Activated CD4-positive, alpha-beta memory T cell treated with anti-CD3 and anti-CD28 coated beads for 36 hours (primary cell): Measurements from ENCODE around the gene ZBTB44. TPM values are rescaled to one million over a fixed set of nuclear protein-coding genes. Genes with fewer than 3 reads are reported as not detected.
"Not testable (repeated sequence)": the region's sequence is repeated elsewhere in the genome, so short reads cannot be mapped to it uniquely, and the experiment has no call there.

Experiments used
- CTCF ChIA-PET: fragments of 350-600 bp; sonication (Branson Sonifier 250); formaldehyde crosslinking; loops from one replicate; lab custom pipeline; 2021; ENCODE audit warnings: antibody characterized with exemption, inconsistent platforms; lab: Charles Lee
- POLR2A ChIA-PET: fragments of 350-600 bp; sonication (Branson Sonifier 250); formaldehyde crosslinking; loops from one replicate; lab custom pipeline; 2021; ENCODE audit warnings: antibody characterized with exemption; lab: Charles Lee
- DNase-seq: peaks from one replicate; pipeline ENCODE4 v3.0.0-alpha.2; 2020
- H3K27ac Mint-ChIP-seq: one replicate; pipeline ENCODE4 v1.8.0; 2021; ENCODE audit warnings: mixed read lengths
- H3K27me3 Mint-ChIP-seq: one replicate; pipeline ENCODE4 v1.8.0; 2021; ENCODE audit warnings: mixed read lengths
- H3K36me3 Mint-ChIP-seq: one replicate; pipeline ENCODE4 v1.8.0; 2021; ENCODE audit warnings: mixed read lengths
- H3K4me1 Mint-ChIP-seq: one replicate; pipeline ENCODE4 v1.8.0; 2021; ENCODE audit warnings: low read depth, mixed read lengths
- H3K4me3 Mint-ChIP-seq: one replicate; pipeline ENCODE4 v1.8.0; 2021; ENCODE audit warnings: mild to moderate bottlenecking, mixed read lengths
- H3K9me3 Mint-ChIP-seq: one replicate; pipeline ENCODE4 v1.8.0; 2021; ENCODE audit warnings: mixed read lengths
- intact Hi-C: fragments of 100-400 bp; cut with micrococcal nuclease; formaldehyde crosslinking; loops from one replicate; pipeline ENCODE4 v1.15.1; 2023
- total RNA-seq, 2 experiments: library from RNA; stranded (reverse); gene quantifications; one replicate each; pipeline ENCODE4 v1.2.3, GENCODE V29; 2021

Gene ZBTB44
- total RNA-seq, 2 experiments from 2014 or later: 33.3 to 33.4 TPM

DNA sequence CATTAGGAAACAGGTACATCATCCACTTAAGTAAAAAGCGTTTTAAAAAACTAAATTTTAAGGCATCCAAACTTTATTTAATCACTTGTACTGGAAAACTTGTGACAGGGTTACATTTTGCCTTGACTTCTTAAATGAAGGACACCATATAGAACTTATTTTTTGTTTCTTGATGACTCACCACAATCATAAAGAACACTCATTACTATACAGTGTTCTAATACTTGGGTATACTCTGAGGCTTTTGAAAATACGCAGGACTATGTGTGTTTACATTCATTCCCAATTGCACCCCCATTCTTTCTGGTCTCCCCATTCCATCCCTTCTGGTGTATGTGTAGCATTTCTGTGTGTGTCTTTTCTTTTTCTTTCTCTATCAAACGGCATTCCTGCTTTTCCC lies 69.9 kb downstream of the ZBTB44 start:
- intact Hi-C loops: no loop called here

DNA sequence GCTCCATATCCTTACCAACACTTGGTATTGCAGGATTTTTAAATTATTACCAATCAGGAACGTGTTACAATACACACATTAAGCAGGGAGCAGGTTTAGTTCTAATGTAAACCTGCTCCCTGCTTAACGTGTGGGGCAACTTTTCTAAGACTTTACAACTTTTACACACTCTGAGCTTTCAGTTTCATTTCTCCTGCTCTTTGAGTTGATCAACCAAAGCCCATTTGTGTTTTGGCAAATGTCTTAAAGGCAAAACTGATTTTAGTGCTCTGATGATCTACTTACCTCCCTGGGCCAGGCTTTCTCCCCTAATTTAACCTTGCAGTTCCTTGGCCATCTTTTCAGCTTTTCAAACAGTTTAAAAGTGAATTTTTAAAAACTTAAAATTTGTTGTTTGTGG lies 70.9 kb downstream of the ZBTB44 start:
- no peak overlapping the region for H3K27ac Mint-ChIP-seq
- H3K9me3 Mint-ChIP-seq: no peaks in the 10 kb centered on the region
- DNase-seq: no peak
- ChIA-PET CTCF (interaction anchor here (1.2 kb wide), 1 partner anchor 31 kb away, joined by 3 read pairs; no protein-coding TSS in a partner anchor), POLR2A (no interaction called here)
- H3K4me1 Mint-ChIP-seq: peaks cover 21% of the 10 kb centered on the region
- H3K27me3 Mint-ChIP-seq: no peaks in the 10 kb centered on the region
- intact Hi-C loops: no loop called here
- no peak overlapping the region for H3K4me3 Mint-ChIP-seq
- H3K36me3 Mint-ChIP-seq: peaks cover 10% of the 10 kb centered on the region

More for the DNA sequence above, 69.9 kb downstream of the ZBTB44 start:
- Mint-ChIP-seq H3K4me1 (peaks cover 26% of the 10 kb centered on the region), H3K27ac (no peak overlapping the region), H3K36me3 (peaks cover 6% of the 10 kb centered on the region), H3K27me3 (no peaks in the 10 kb centered on the region), H3K9me3 (no peaks in the 10 kb centered on the region), H3K4me3 (no peak overlapping the region)
- DNase-seq: no peak
- ChIA-PET CTCF (no interaction called here), POLR2A (no interaction called here)

DNA sequence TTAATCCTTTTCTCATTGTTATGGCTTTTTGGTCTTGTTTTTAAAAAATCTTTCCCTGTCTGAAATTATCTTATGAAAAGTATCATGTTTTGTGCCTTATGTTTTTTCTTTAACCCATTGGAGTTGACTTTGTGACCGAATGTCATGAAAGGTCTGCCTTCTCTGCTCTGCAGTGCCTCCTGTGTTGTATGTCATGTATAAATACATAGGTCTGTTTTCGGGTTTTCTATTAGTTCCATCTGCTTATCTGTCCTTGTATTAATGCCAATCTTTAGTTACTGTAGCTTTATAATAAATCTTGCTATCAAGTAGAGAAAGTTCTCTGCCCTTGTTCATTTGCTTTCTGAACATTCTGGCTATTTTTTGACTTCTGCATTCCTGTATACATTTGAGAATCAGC lies 73.0 kb downstream of the ZBTB44 start:
- peaks cover 19% of the 10 kb centered on the region for H3K36me3 Mint-ChIP-seq
- POLR2A ChIA-PET: no interaction called here
- intact Hi-C loops: no loop called here
- no peak overlapping the region for H3K4me3 Mint-ChIP-seq
- no peak overlapping the region for H3K27ac Mint-ChIP-seq
- no peaks in the 10 kb centered on the region for H3K27me3 Mint-ChIP-seq
- CTCF ChIA-PET: no interaction called here
- no peaks in the 10 kb centered on the region for H3K9me3 Mint-ChIP-seq
- H3K4me1 Mint-ChIP-seq: peaks cover 15% of the 10 kb centered on the region
- no peak for DNase-seq

DNA sequence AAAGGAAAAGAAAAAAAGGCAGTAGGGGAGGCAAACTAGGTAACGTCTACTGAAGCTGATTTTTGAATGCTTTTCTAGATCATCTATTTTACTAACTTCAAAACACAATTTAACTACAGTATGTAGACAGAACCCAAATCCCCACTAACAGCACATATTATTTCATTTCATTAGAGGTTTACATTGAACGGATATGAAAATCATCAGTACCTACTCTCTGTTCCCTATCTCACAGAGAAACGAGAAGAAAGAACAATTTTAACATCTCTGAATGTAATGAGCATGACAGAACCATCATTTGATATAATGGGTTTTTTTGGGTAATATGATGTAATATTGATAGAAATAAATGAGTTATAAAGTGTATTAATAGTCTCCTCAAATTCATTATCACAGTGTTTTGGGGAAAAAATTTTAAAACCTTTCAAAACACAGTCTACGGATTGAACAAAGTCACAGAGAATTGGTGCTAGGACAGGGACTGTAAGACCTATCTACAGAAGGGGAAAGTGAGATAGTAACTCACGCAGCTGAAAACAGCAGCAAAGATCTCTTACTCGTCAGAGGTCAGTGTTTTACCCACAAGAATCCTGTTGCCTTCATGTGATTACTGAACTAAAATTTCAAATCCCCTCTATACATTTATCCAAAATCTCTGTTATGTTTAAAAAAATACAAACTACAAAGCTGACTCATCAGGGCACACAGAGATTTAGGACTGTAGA lies 77.3 kb downstream of the ZBTB44 start:
- intact Hi-C loops: no loop called here
- CTCF ChIA-PET: interaction anchor here (1.2 kb wide), 1 partner anchor 25 kb away, joined by 4 read pairs; no protein-coding TSS in a partner anchor
- Mint-ChIP-seq H3K27ac (no peak overlapping the region), H3K4me1 (no peaks in the 10 kb centered on the region), H3K4me3 (no peak overlapping the region), H3K9me3 (no peaks in the 10 kb centered on the region), H3K36me3 (peaks cover 20% of the 10 kb centered on the region), H3K27me3 (no peaks in the 10 kb centered on the region)
- POLR2A ChIA-PET: no interaction called here
- no peak for DNase-seq

DNA sequence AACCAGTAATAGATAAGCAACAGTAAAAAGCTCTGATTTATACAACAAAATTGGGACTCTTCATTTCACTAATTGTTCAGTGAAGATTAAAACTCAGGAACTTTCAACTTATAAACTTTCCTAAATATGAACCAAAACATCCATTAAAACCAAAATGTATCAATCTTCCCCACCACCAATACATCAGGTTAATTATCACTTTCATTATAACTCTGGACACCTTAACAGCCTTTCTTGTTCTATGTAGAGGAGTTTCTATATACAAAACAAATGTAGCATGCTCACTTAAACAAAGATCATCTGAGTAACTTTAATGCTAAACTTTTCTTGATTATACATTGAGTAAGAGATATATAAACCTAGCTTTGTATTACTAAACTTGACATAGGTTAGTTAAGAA lies 80.4 kb downstream of the ZBTB44 start:
- Mint-ChIP-seq H3K9me3 (no peaks in the 10 kb centered on the region), H3K36me3 (peaks cover 18% of the 10 kb centered on the region), H3K27ac (no peak overlapping the region), H3K4me3 (no peak overlapping the region), H3K4me1 (no peaks in the 10 kb centered on the region), H3K27me3 (no peaks in the 10 kb centered on the region)
- ChIA-PET POLR2A (no interaction called here), CTCF (interaction anchor here (0.9 kb wide), 1 partner anchor 22 kb away, joined by 3 read pairs; no protein-coding TSS in a partner anchor)
- no peak for DNase-seq
- intact Hi-C loops: no loop called here

DNA sequence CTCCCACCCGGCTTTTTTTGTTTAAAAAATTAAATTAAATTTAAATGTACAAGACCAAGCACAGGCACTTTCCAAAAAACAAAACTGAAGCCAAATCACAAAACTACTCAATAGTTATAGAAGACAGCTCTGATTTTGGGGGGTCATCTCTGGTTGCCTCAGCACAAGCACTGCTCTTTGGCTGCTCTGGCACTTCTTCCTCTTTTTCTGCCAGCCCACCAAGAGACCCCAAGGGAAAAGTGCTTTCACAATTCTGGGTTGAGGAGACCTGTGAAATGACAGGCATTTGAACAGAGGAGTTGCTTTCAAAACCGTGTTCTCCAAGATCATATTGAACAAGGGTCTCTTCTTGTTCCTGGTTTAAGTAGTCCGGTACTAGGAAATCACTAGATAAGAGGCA lies 80.8 kb downstream of the ZBTB44 start:
- CTCF ChIA-PET: interaction anchor here (0.9 kb wide), 1 partner anchor 21 kb away, joined by 3 read pairs; no protein-coding TSS in a partner anchor
- H3K9me3 Mint-ChIP-seq, H3K27me3 Mint-ChIP-seq, POLR2A ChIA-PET, H3K4me1 Mint-ChIP-seq, DNase-seq, intact Hi-C loops, H3K27ac Mint-ChIP-seq, H3K4me3 Mint-ChIP-seq: not testable (repeated sequence)
- H3K36me3 Mint-ChIP-seq: peaks cover 15% of the 10 kb centered on the region

DNA sequence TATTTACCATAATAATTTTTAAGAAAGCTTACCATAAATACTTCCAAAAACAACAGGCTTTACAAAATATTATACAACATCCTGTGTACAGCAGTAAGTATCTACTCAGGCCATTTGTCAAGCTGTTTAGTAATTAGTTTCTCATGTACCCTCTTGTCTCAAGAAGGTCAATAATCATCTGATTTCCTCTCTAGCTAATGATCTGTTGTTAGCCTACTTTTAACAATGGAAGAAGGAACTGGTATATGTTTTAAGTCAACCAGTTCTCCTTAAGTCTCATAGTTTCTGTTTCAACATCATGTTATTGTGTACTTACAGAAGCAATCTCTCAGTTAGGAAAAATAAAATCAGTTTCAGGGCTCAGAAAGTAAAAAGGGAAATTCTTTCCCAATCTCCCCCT lies 81.2 kb downstream of the ZBTB44 start:
- intact Hi-C loops, DNase-seq, H3K9me3 Mint-ChIP-seq, H3K4me1 Mint-ChIP-seq, H3K27me3 Mint-ChIP-seq, H3K27ac Mint-ChIP-seq, H3K4me3 Mint-ChIP-seq, POLR2A ChIA-PET: not testable (repeated sequence)
- CTCF ChIA-PET: interaction anchor here (1.3 kb wide), 1 partner anchor 629 kb away, joined by 3 read pairs; no protein-coding TSS in a partner anchor
- H3K36me3 Mint-ChIP-seq: peaks cover 13% of the 10 kb centered on the region

DNA sequence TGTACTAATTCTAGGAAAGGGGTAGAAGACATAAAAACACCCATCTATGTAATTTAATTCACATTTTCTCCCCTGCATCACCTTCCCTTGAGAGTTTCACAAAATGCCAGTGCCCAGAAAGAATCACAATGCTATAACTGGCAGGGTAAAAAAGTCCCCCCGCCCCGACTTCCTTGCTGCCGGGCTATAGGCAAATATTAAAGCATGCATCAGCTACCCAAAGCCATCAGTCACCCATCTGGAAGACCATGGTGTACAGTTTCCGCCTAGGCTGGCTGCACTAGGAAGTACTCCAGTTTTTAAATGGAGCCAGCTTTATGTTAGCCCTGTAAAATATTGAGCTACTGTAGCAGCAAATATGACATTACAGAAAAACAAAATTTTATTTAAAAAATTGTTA lies 87.3 kb downstream of the ZBTB44 start:
- no peak for DNase-seq
- intact Hi-C loops: no loop called here
- Mint-ChIP-seq H3K27me3 (no peaks in the 10 kb centered on the region), H3K9me3 (no peaks in the 10 kb centered on the region), H3K4me1 (peaks cover 4% of the 10 kb centered on the region), H3K27ac (no peak overlapping the region), H3K4me3 (no peak overlapping the region), H3K36me3 (no peaks in the 10 kb centered on the region)
- ChIA-PET CTCF (interaction anchor here (0.6 to 1.5 kb wide), 2 partner anchors 14 to 206 kb away, joined by 3 to 6 read pairs; no protein-coding TSS in a partner anchor), POLR2A (no interaction called here)

DNA sequence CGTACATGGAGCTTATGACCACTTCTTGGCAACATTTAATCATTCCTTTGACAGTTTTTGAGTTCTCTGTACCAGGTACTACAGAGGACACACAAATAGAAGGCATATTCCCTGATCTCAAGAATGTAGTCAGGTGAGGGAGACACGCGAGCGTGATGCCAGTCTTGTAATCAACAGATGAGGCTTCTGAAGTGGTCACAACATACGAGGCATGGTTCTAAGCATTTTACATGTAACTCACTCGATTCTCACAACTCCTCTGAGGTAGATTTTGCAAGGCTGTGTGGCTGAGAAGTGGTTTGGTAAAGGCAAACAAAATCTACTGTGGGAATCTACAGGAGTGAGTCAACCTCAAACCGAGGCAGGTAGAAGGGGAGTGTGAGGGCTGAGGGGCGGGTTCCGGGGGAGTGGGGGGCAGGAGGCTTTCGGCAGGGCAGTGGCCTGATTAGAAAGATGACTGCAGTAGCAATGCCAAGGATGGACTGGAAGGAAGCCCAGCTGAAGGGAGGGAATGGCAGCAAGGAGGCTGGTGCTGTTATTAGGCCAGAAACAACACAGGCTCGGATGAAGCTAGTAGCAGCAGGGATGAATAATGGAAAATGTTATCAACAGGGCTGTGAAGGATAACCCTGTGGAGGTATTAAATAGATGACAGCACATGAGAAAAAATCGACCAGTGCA lies 91.3 kb downstream of the ZBTB44 start:
- Mint-ChIP-seq H3K36me3 (no peaks in the 10 kb centered on the region), H3K4me1 (peaks cover 4% of the 10 kb centered on the region), H3K27me3 (no peaks in the 10 kb centered on the region), H3K4me3 (no peak overlapping the region), H3K9me3 (no peaks in the 10 kb centered on the region), H3K27ac (no peak overlapping the region)
- CTCF ChIA-PET: no interaction called here
- intact Hi-C loops: no loop called here
- POLR2A ChIA-PET: no interaction called here
- no peak for DNase-seq

DNA sequence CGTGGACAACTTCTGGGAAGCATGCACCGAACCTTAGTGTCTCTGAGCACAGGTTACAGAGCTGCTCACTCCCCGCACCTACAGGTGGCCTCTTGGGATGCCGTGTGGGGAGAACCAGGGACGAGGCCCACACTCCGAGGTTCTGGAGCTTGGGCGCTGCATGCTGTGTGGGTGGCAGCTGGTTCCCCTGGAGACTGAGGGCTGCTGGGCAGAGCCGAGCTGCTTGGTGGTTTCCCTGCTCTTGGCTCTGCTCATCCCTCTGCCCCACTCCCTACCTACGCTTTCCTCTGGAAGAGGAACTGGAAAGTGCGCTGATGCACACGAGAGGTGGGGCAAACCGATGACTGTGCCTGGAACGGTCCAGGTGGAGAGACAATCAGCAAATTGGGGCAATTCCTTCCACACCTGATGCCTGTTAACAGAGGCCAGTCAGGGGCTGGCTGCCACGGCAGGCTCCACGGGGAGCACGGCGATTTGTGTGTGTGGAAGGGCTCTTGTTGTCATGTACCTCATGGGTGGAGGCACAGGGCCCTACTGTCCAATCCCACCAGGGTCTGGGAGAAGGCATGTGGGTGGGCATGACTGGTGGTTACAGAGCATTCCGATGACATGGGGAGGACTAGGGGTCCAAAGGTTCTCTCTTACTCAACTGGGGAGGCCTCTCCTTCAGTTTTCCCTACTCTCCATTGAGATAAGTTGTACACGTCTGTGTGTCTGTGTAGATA lies 94.2 kb downstream of the ZBTB44 start:
- no peak overlapping the region for H3K27ac Mint-ChIP-seq
- no peak for DNase-seq
- POLR2A ChIA-PET: no interaction called here
- peaks cover 4% of the 10 kb centered on the region for H3K4me1 Mint-ChIP-seq
- intact Hi-C loops: no loop called here
- no peaks in the 10 kb centered on the region for H3K27me3 Mint-ChIP-seq
- no peaks in the 10 kb centered on the region for H3K9me3 Mint-ChIP-seq
- H3K4me3 Mint-ChIP-seq: no peak overlapping the region
- CTCF ChIA-PET: no interaction called here
- no peaks in the 10 kb centered on the region for H3K36me3 Mint-ChIP-seq

DNA sequence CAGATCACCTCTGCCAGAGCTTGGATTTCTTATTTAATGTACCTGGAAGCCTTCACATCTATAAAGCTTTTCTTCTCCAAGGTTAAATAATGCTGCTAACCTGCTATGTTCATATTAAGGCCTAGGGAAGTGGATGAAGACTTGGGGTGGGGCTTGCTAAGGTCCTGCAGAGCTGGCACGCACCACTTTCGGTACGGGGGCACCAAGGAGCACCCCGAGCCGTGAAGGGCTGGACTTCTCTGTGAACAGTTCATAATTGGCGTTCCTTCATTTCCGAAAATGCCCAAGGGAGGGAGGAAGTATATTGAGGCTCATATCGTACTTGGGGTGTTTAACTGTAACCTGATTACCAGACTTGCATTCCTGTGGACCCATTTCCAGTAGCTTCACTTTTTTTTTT lies 95.6 kb downstream of the ZBTB44 start:
- no peaks in the 10 kb centered on the region for H3K9me3 Mint-ChIP-seq
- no peaks in the 10 kb centered on the region for H3K36me3 Mint-ChIP-seq
- no peak overlapping the region for H3K27ac Mint-ChIP-seq
- intact Hi-C loops: no loop called here
- no peak overlapping the region for H3K4me3 Mint-ChIP-seq
- ChIA-PET POLR2A (no interaction called here), CTCF (no interaction called here)
- H3K4me1 Mint-ChIP-seq: peaks cover 4% of the 10 kb centered on the region
- no peaks in the 10 kb centered on the region for H3K27me3 Mint-ChIP-seq
- DNase-seq: no peak

DNA sequence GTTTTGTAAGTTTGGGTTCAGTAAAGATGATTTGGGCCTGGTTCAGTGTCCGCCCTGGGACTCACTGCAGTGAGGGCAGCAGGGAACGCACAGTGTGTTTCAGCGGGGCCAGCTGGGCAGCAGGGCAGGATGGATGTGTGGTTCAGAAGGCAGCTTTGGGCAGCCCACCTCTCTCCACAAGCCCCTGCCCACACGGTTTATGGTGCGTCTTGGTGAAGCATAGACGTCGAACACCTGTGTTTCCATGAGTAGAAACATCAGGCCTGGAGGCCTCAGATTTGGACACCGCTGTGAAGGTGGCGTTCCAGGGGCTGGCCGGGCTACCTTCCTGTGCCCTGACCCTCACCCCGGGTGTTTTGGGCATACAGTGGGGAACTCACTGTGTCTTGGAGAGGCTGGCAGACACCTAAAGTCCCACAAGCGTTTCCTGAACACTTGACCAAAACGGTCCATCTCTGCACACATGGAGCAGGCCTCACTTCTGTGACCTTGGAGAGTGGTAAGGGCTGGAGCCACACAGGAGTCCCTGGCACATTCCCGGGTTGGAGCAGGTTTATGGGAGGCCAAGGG lies 96.1 kb downstream of the ZBTB44 start:
- intact Hi-C loops: no loop called here
- POLR2A ChIA-PET: no interaction called here
- Mint-ChIP-seq H3K9me3 (no peaks in the 10 kb centered on the region), H3K27ac (no peak overlapping the region), H3K4me1 (peaks cover 4% of the 10 kb centered on the region), H3K27me3 (no peaks in the 10 kb centered on the region), H3K36me3 (no peaks in the 10 kb centered on the region), H3K4me3 (no peak overlapping the region)
- DNase-seq: no peak
- CTCF ChIA-PET: interaction anchor here (1.0 kb wide), 1 partner anchor 644 kb away, joined by 3 read pairs; no protein-coding TSS in a partner anchor
